Embryonic facial prominence (tissue), 1 donor: ENCODE measurements around the gene DENND5B.

ENCODE experiments used
- DNase-seq: peaks from one replicate; pipeline ENCODE4 v3.0.0-alpha.2; 2016; ENCODE audit errors: extremely low spot score

The DENND5B gene

DNA sequence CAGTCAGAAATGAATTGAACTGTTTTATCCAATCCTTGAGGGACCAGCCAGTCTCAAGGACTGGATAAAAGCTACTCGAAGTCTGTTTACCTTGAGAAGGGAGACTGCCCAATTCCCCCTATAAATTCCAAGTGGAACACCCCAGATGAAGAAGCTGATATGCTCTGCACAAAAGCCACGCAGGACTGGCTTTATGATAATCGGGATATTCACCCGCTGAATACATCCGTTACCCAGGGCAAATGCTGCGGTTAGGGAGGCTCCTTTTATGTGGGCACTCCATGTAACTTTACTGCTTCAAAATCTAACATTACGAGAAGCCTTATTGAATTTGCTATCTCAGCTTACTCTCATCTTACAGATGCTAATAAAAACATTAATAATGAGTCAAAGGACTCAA is 119.1 kb downstream of the DENND5B start:
- DNase-seq = no peak

DNA sequence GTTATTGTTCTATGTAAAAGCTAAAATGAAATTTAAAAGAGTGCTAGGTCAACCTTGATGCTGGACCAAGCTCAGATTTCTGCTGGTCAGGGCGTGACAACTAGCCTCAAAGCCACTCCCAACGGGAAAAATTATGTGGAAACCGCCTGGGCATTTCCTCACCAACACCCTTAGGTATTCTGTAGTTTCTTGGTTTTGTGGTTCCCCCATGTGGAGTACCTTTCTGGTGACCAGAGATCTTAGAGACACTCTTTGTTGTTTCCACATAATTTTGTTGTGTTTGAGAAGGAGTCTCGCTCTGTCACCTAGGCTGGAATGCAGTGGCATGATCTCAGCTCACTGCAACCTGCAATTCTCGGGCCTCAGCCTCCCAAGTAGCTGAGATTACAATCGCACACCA is 119.9 kb downstream of the DENND5B start:
- no peak for DNase-seq

DNA sequence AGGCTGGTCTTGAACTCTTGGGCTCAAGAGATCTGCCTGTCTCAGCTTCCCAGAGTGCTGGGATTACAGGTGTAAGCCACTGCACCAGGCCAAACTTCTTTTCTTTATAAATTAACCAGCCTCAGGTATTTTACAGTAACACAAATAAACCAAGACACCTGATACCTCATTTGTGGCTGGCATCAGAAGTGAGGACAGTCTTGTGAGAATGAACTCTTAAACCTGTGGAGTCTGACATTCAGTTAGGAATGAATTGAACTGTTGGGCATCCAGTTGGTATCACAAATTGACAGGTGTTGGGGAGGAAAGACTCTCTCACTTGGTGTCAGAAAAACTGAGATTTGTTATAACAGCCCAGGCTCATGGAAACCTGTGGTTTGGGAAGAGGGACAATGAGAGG is 120.5 kb downstream of the DENND5B start:
- no peak for DNase-seq

DNA sequence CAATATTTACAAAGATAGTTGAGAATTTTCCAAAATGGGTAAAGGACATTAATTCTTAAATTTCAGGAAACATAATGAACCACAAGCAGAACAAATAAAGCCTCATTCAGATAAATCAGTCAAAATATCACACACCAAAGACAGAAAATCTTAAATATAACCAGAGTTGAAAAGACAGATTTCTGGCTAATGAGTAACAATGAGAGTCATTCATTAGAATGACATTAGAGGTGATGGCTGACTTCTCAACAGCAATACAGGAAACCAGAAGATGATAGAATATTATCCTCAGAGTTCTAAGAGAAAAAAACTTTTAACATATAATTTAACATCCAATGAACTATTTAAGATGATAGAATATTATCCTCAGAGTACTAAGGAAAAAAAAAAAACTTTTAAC is 124.2 kb downstream of the DENND5B start:
- no peak for DNase-seq

DNA sequence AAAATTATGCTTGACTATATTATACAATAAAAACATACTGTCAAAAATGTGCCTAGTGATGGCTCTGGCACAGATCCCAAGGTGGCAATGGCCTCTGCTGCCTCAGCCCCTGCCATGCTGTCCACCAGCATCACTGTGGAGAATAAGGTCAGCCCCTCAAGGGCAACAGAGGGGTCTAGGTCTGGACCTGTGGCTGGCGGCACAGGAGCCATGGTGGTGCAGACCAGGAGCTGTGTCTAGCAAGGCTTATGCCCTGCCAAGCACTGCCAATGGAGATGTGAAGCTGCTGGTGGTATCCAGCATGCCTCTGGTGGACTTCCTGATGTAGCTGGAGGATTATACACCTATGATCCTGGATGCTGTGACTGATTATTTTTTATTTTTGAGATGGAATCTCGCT is 125.9 kb downstream of the DENND5B start:
- no peak for DNase-seq

DNA sequence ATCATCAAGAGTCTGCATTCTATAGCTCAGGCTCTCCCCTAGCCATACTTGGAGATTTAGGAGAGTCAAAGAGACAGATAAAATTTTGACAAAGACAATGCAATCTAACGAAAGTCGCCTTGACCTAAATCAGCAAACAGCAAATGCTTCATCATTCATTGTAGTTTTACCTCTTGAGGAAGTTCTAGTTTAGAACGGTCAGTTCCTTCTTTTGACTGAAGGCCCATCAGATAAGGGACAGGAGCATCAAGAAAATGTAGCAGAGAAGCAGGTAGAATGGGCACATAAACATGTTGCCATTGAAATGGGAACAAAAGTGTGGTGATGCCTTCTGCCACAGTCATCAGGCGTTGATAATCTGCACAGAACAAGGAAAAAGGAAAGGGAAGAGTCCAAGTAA is 130.9 kb downstream of the DENND5B start:
- no peak for DNase-seq

DNA sequence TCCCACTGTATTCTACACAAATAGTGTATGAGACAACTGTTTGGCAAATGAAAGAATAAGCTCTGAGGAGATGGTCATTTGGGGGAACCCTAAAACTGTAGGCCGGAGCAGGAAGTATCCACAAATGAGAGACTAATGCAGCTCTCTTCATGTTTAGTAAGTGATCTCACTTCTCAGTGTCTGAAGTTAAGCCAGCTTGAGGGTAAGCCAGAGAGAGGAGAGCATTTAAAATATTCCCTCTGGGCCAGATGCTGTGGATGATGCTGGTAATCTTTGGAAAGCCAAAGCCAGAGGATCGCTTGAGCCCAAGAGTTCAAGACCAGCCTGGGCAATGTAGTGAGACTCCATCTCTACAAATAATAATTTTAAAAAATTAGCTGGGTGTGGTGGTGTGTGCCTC is 134.4 kb downstream of the DENND5B start:
- no peak for DNase-seq

DNA sequence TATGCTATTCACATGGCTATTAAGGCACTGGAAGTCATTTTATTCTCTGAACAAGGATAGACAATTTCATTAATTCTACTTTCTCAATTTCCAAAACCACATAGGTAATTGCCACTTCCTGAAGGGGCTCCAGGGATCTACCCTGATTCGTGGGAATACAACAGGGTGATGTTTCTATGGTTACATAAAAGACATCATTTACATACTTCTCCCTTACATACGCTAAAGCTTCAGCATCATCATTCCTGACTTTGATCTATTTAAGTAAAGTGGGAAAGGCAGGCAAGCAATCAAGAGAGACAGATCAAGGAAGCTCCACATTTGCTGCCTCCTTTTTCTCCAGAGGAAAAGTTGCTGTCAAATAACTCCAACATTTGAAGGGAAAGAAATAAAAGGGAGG is 146.2 kb downstream of the DENND5B start:
- DNase-seq = no peak

DNA sequence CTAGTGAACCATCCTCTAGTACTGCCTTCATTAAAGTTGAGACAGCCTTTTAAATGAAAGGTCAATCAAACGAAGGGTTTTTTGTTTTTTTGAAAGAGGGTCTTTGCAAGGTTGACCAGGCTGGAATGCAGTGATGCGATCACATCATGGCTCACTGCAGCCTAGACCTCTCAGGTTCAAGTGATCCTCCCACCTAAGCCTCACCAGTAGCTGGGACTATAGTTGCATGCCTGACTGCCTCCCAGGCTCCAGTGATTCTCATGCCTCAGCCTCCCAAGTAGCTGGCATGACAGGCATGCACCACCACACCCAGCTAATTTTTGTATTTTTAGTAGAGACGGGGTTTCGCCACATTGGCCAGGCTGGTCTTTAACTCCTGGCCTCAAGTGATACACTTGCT is 150.3 kb downstream of the DENND5B start:
- DNase-seq = no peak

DNA sequence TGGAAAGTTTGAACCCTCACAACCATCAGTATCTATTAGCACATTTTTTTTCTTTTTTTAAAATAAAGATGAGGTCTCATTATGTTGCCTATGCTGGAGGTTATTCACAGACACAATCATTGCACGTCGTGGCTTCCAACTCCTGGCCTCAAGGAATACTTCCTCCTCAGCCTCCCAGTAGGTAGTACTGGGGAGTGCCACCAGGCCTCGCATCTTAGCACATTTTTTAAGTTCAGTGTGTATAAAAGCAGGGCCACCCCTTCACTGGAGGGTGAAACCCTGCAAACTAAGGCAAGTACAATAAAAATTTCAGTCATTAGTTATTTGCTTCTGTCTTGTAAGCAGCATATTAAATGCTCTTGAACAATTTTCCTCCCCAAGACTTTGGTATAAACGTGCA is 150.8 kb downstream of the DENND5B start:
- DNase-seq = no peak

DNA sequence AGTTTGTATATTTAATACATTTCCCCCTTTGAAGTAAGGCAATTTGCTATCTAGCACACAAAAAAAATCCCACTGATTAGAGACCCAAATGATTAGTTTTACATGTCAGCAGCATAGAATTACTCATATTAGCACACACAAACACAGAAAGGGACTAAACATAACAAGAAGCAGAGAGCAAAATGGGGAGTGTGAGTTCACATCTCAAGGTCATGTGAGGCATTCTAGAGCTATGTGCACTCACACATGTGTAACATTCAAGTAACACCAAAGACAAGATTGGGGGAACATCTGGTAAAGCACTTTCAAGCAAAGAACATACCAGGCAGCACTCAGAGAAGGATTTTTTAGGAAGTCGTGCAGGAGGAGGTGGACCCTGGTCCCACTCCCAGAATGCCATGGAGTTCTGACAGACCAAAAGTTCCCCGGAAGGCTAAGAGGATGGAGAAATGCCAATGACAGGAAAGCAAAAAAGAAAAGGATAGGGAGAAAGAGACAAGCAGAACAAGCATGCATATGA is 159.2 kb downstream of the DENND5B start:
- no peak for DNase-seq

DNA sequence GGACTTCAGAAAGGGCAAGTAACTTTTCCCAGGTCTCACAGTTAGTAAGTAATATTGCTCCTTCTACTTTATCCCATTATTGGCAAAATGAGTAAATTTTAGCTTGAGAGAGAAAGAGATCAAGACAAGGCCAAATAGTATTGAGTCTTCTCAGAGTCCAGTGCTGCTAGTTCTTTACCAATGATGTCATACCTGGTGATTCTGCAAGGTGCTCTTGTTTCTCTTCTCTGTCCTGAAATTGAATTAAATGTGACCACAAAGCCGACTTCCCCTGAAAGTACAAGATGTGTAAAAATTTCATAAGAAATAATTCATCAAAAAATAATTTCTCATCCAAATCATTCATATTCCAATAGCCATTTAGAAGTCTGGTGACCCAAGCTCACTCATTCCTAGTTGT is 167.5 kb downstream of the DENND5B start:
- no peak for DNase-seq

DNA sequence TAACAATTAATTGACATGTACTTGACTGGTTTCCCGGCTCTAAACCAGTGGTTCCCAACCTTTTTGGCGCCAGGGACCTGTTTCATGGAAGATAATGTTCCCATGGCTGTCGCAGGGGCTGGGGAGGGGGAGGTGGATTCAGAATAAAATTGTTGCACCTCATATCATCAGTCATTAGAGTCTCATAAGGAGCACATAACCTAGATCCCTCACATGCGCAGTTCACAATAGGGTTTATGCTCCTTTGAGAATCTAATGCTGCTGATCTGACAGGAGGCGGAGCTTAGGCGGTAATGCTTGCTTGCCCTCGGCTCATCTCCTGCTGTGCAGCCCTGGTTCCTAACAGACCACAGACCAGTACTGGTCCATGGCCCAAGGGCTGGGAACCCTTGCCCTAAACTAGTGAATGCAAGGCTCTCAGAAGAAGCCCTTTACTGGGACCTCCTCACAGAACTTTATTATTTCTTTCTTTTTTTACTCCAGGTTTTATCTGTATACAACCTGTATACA is 178.6 kb downstream of the DENND5B start:
- DNase-seq = no peak

DNA sequence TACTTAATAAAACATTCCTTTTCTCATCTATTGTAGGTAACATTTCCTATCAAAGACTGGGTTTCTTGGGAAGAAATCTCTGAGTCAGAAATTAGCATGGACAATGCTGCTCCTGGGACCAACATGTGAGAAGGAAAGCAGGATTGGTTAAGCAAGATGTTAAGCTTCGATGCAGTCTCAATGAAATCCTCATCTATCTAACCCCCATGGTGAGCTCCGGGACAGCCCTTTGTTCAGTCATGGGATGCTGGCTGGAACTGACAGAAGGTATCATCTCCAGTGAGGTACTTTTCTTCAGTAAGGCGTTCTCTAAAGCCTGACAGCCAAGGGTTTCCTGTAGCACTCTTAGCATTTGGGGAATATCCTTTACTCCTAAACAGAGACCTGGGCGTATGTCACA is 182.2 kb downstream of the DENND5B start:
- DNase-seq = no peak

DNA sequence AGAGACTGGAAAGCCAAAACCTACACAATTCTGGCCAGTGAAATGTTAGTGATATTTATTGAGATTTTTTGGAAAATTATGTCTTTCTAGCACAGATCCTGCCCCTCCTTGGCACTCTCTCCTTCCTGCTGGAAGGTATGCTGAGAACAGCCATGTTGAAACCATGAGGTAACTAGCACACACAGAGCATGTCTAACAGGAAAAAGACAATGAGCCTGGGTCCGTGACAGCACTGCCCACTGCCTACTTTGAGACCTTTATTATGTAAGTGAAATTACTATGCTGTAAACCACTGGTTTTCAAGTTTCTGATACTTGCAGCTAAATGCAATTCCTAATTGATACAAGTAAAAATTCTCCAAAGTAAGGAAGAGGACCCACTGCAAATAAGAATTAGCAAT is 183.4 kb downstream of the DENND5B start:
- DNase-seq = no peak

DNA sequence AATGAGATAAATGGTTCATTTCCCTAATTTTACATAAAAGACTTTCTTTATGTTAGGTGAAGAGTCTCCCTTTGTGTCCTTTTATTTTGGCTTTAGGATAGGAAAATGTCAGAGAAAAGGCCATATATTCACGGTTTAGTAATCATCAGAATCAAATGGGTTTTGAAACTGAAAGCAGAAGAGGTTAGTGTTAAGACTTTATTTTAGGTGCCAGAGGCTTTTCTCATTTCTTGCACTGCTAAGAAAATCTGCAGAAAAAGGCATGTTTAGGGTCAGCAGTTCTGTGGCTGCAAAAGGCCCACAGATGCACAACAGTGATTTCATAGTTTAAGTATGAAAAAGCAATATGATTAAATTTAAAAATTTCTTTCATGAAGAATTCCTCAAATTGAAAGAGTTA is 184.6 kb downstream of the DENND5B start:
- no peak for DNase-seq

DNA sequence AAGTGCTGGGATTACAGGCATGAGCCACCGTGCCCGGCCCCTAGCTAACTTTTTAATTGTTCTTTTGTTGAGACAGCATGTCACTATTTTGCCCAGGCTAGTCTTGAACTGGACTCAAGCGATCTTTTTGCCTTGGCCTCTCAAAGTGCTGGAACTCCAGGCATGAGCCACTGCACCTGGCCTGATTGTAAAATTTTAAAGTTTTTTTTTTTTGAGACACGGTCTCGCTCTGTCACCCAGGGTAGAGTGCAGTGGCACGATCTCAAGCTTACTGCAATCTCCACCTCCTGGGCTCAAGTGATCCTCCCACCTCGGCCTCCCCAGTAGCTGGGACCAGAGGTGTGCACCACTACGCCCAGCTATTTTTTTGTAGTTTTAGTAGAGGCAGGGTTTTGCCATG is 185.9 kb downstream of the DENND5B start:
- no peak for DNase-seq

DNA sequence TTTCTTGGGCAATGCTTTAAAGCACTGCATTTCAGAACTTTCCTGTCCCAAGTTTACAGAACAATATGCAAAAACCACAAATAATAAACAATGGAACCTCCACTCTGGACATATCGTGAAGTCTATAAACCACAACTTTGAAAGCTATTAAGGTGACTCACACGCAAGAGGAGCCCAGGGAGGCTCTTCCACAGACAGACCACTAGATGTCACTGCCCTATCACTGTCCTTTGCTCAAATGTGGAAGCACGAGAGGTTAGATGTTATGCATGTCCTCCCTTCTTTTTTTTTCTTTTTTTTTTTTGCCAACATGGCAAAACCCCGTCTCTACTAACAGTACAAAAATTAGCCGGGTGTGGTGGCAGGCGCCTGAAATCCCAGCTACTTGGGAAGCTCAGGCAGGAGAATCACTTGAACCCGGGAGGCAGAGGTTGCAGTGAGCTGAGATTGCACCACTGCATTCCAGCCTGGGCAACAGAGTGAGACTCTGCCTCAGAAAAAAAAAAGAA is 187.8 kb downstream of the DENND5B start:
- DNase-seq = peak; percentile 59

DNA sequence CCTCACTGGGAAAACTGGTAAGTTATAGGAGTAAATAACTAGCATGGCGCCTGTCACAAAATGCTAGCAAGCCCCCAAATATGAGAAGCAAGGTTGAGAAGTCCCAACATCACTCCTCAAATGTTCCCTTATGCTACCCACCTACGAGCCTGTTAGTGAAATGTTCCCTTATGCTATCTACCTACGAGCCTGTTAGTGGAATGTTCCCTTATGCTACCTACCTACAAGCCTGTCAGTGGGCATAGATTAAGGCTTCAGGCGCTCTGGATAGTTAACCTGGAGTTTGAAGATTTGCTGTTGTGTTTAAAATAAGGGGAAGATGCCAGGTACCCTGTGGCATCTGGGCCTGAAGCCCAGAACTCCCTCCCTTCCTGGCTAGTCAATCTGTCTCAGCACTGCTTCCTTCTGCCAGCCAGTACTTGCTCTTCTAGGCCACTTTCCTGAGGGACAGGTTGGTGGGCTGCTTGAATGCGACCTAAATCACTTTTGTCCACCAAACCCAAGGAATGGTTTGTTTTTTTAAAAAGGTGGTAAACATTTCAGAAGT is 197.9 kb downstream of the DENND5B start:
- DNase-seq = no peak

DNA sequence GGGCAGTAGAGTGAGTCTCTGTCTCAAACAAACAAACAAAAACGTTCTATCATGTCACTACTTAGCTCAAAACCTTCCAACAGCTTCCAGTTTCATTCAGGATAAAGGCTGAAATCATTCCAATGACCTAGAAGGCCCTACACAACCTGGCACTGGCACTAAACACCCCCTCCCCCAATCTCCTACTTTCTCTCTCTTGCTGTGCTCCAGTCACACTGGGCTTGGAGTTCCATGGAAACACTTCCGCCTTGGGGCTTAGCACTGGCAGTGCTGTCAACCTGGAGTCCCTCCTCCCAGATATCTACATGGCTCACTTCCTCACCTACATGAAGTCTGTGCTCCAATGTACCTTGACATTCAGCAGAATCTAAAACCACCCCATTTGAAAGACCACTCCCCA is 199.9 kb downstream of the DENND5B start:
- DNase-seq = no peak

DNA sequence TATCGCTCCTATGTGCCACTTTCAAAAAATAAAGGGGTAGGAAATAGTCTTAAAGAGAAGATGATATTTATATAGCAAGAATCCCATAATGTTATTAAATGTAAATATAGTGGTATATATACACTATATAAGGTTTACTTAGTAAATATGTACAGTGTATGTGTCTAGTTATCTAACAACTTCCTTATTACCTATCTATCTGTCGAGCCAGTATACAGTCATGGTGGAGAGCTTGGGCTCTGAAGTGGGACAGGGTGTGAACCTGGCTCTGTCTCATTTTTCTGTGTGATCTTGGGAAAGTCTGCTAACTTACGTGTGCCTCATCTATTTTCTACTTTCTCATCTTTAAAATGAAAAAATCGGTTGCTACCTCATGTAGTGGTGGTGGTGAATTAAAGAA is 202.2 kb downstream of the DENND5B start:
- no peak for DNase-seq

DNA sequence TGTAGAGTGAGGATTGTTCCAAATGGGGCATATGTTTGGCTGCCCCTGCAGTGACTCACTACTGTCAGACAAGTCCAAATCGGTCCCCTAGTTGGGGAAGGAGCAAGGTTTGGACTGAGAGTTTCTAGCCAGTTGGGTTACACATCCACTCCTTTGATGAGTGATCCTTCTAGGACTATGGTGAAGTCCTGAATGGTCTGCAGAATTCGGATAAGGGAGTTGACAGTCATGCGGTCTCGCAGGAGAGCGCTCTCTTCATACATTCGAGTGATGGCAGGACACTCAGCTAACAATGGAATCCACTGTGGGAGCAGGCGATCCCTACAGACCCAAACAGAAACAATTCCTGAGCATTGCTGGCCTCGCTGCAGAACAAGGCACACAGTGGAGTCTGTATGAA is 203.5 kb downstream of the DENND5B start:
- no peak for DNase-seq

DNA sequence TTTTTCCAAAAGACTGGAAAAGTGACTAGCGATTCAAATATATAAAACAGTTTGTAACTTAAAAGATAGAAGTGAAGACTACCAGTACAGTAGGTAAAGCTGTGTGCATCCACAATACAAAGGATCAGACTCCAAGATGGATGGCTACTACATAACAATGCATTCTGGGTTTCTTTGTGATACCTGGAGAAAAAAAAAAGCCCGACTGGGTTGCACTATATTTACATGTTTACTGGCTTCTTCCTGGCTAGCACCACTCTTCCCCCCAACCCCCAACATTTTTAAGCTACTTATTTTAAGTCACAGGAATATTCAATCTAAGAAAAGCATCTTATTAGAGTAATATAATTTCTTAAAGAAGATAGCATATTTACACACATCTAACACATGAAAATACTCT is 203.9 kb downstream of the DENND5B start:
- DNase-seq = no peak

DNA sequence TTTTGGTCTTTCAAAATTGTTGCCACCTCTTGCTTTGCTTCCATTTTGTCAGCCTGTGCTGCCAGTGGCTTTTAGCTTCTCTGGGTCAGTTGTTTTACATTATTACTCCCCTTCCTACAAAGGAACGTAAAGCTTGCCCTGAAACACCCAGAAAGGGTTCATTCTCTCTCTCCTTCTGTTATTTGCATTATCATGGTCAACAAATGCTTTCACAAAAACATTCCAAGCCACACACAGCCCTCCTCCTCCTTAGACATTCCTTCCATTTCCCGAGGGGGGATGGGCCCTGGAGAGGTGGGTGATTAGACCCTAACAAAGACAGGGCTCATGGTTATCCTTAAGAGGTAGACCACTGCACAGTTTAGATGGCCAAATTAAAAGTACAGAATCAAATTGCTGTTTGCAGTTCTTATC is 204.6 kb downstream of the DENND5B start:
- no peak for DNase-seq
